Testis (tissue), 3 donors: ENCODE data around the gene C22orf31. TPM values are rescaled to one million over a fixed set of nuclear protein-coding genes. Genes with fewer than 3 reads are reported as not detected.

Experiments used
- DNase-seq: peaks from one replicate; pipeline ENCODE4 v3.0.0-alpha.2; 2019
- H3K27ac ChIP-seq, 2 donors: fragments of 200-600 bp; sonication (generic); one replicate each; pipeline ENCODE4 v1.5.1; 2019
- H3K27me3 ChIP-seq: fragments of 200-600 bp; sonication (generic); one replicate; pipeline ENCODE4 v1.5.1; 2019
- H3K36me3 ChIP-seq: fragments of 200-600 bp; sonication (generic); one replicate; pipeline ENCODE4 v1.5.1; 2017; ENCODE audit warnings: low read depth; ENCODE audit errors: missing control alignments
- H3K4me1 ChIP-seq: fragments of 200-600 bp; sonication (generic); one replicate; pipeline ENCODE4 v1.5.1; 2019
- H3K4me3 ChIP-seq, 2 donors: fragments of 200-600 bp; sonication (generic); one replicate each; pipeline ENCODE4 v1.5.1; 2017 to 2019
- H3K9me3 ChIP-seq: fragments of 200-600 bp; sonication (generic); one replicate; pipeline ENCODE4 v1.5.1; 2017
- CTCF ChIP-seq, 3 experiments: fragments of 450-650 bp in 2 of 3; fragments of 200-600 bp in 1 of 3; sonication (generic) in 1 of 3; IDR thresholded peaks; one replicate each; pipeline ENCODE4 v1.5.1; 2016 to 2019; ENCODE audit warnings: antibody characterized with exemption in 3 of 3, mild to moderate bottlenecking in 2 of 3, moderate library complexity in 1 of 3
- POLR2A ChIP-seq: fragments of 450-650 bp; IDR thresholded peaks from one replicate; pipeline ENCODE4 v1.6.1; 2017; ENCODE audit warnings: antibody characterized with exemption, mild to moderate bottlenecking, moderate library complexity
- WGBS, 2 donors: methylation state at CpG; one replicate each; pipeline ENCODE4 v1.1.5; 2018; 5-methylcytosine and 5-hydroxymethylcytosine counted together
- intact Hi-C: fragments of 100-400 bp; cut with DNase I; formaldehyde crosslinking; loops from one replicate; pipeline ENCODE4 v1.15.1; 2023; ENCODE audit warnings: low total_unique reads
- polyA plus RNA-seq: library from polyadenylated mRNA; stranded (reverse); fragments of 350-450 nt; fragmentation: Illumina TruSeq; extraction: RNeasy Lipid Tissue Mini Kit (QIAGEN cat#74804); gene quantifications from one replicate; pipeline ENCODE4 v1.2.3, GENCODE V29; 2014; ENCODE audit warnings: low read depth, low replicate concordance; ENCODE audit not compliant: insufficient read depth
- total RNA-seq, 2 donors: library from RNA; depleted of rRNA; stranded (reverse); fragments of >200 nt; gene quantifications; one replicate each; pipeline ENCODE4 v1.2.3, GENCODE V29; 2016

C22orf31 gene
- total and polyA plus RNA-seq, 3 donors from 2014 or later = 1.8 to 10.9 (median 4.5) TPM

DNA sequence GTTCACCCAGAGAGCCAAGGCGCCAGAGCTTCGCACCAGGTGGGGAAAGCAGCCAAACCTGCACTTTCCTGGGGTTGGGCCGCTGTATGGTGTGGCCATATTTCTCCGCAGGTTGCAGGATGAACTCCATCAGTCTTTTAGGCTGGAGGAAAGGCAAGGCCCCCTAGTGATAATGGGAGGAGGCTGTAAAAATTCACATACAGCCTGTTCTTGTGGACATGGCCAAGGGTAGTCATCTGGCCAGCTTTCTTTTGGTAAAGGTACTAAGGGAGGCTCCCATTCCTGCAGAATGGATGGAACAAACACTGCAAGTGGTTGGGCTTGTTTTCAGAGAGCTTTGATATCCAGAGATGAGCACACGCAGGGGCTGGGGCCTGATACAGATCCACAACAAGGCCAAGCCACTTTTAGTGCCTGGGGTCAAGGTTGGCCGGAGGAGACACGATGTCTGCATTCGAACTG lies 29.6 kb downstream of the C22orf31 start:
- DNase-seq = no peak
- 56 to 57% methylated on average over 8 of the region's 8 CpGs for WGBS, 2 donors

DNA sequence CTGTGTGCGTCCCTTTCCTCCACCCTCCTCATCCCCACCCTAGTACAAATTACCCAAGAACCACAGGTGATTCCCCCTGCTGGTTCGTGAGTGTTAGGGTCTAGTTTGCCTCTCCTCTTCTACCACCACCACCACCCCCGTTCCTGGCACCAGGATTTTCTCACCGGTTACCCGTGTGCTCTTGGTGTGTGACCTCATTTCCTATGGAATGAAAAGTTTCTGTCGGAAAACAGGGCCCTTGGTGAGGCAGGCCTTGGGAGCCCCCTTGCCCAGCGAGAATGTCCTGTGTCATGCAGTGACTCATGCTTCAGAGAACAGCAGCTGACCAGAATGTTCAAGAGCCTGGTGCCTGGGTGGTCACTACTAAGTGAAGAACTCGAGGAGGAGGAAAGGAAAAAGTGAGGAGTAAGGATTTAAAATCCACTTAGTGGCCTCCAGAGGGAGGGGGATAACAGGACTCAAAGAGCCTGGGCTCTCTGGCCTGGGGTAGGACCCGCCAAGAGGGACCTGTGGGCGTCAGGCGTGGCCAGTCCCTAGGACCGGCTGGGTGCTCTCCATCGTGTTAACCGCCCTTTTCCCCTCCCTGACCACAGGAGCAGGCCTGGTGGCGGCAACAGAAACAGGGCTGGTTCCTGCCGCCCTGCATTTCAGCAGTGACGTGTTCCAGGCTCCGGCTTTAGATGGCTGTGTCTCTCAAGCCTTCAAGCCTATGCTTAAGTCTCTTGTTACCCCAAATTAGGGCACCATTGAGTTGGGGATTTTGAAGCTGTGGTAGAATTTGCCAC lies 30.2 kb downstream of the C22orf31 start:
- Histone ChIP-seq H3K36me3 (no peaks in the 10 kb centered on the region), H3K9me3 (no peaks in the 10 kb centered on the region), H3K27ac (peak overlapping the region; percentile 90 to 93), H3K4me1 (peaks cover 26% of the 10 kb centered on the region), H3K4me3 (peak overlapping the region; percentile 42 to 51), H3K27me3 (no peaks in the 10 kb centered on the region)
- TF ChIP-seq POLR2A = no peak
- no peak for TF ChIP-seq CTCF (IDR thresholded peaks at IDR 0.05)
- intact Hi-C loops = no loop called here
- DNase-seq = peak; percentile 76
- WGBS, 2 donors = 24 to 28% methylated on average over 11 to 18 of the region's 18 CpGs

More for the DNA sequence above, 29.6 kb downstream of the C22orf31 start:
- intact Hi-C loops = no loop called here
- Histone ChIP-seq H3K4me3 (no peak overlapping the region), H3K27me3 (no peaks in the 10 kb centered on the region), H3K9me3 (no peaks in the 10 kb centered on the region), H3K4me1 (peaks cover 26% of the 10 kb centered on the region), H3K27ac (peak overlapping the region; percentile 90 to 93), H3K36me3 (no peaks in the 10 kb centered on the region)
- TF ChIP-seq CTCF (IDR thresholded peaks at IDR 0.05) (no peak), POLR2A (no peak)

DNA sequence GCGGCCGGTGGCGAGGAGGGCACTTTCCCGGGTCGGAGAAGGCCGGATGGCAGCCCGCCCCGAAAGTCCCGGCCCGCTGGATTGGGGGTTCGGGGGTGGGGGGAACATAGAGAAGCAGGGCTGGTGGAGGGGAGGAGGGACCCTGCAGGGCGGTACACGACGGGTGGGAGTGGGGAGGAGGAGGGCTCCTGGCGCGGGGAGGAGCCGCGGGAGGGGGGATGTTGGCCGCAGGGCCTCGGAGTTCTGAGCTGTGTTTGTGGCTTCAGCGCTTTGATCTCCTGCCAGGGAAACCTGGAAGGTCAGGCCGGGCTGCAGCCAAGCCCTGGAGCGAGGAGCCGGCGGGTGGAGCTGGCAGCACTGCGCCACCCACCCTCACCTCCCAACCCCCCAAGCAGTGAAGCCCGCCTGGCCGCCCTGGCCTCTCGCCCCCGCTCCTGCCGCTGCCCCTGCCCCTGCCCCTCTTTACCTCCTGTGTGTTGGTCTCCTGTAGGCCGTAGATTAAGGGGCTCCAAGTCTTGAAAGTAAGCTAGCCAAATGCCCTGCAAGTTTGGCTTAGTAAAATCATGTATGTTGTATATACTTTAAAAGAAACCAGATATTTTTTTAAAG lies 30.9 kb downstream of the C22orf31 start:
- intact Hi-C loops = no loop called here
- TF ChIP-seq POLR2A (no peak), CTCF (IDR thresholded peaks at IDR 0.05) (no peak)
- H3K4me1 ChIP-seq = peaks cover 26% of the 10 kb centered on the region
- H3K27ac ChIP-seq = peak overlapping the region; percentile 90 to 93
- H3K9me3 ChIP-seq = no peaks in the 10 kb centered on the region
- peak; percentile 85 for DNase-seq
- H3K27me3 ChIP-seq = no peaks in the 10 kb centered on the region
- peak overlapping the region; percentile 42 to 51 for H3K4me3 ChIP-seq
- no peaks in the 10 kb centered on the region for H3K36me3 ChIP-seq
- 4 to 7% methylated on average over 24 to 32 of the region's 32 CpGs for WGBS, 2 donors

- no peak for DNase-seq
- Histone ChIP-seq H3K4me3 (peak overlapping the region; percentile 42 to 51), H3K9me3 (no peaks in the 10 kb centered on the region), H3K27ac (peak overlapping the region; percentile 90 to 93), H3K27me3 (no peaks in the 10 kb centered on the region), H3K36me3 (no peaks in the 10 kb centered on the region), H3K4me1 (peaks cover 26% of the 10 kb centered on the region)
- TF ChIP-seq POLR2A = no peak
- no peak for TF ChIP-seq CTCF (IDR thresholded peaks at IDR 0.05)
- 37 to 45% methylated on average over 20 of the region's 20 CpGs for WGBS, 2 donors
- intact Hi-C loops = no loop called here
Measured at GRCh38 chr22:29030016-29030617, 31.5 kb downstream of the C22orf31 start.
